ENCODE data around the gene CENPQ.
A peak's percentile ranks its signal among the peaks of the same experiment; 100 is the strongest.

Gene CENPQ

GRCh38 chr6:49506569-49507111, 43.5 kb downstream of the CENPQ start:
- no peak for DNase-seq (ENCODE audit: insufficient read length, low spot score)
- TF ChIP-seq, protein P1, sequence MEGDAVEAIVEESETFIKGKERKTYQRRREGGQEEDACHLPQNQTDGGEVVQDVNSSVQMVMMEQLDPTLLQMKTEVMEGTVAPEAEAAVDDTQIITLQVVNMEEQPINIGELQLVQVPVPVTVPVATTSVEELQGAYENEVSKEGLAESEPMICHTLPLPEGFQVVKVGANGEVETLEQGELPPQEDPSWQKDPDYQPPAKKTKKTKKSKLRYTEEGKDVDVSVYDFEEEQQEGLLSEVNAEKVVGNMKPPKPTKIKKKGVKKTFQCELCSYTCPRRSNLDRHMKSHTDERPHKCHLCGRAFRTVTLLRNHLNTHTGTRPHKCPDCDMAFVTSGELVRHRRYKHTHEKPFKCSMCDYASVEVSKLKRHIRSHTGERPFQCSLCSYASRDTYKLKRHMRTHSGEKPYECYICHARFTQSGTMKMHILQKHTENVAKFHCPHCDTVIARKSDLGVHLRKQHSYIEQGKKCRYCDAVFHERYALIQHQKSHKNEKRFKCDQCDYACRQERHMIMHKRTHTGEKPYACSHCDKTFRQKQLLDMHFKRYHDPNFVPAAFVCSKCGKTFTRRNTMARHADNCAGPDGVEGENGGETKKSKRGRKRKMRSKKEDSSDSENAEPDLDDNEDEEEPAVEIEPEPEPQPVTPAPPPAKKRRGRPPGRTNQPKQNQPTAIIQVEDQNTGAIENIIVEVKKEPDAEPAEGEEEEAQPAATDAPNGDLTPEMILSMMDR (IDR thresholded peaks at IDR 0.05; ENCODE audit: insufficient read depth, missing control alignments) = no peak
- FAIRE-seq = no peak

DNA sequence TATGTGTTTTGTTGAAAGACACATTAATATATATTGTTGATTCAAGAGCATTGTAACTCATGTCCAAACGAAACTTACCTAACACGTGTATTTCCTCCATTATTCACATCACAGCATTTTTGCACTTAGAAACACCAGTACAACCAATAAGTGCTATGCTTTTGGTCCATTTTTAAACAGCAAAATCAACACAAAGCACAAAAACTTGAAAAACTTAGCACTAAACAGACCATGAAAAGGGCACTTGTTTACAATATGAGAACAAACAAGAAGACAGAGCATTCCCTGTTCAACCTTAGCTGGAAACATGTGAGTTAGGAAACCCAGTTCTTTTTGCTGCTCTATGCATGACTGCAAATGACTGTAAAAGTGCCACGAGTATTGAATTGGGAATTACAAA, 46.2 kb downstream of the CENPQ start:
- TF ChIP-seq, protein P1 (IDR thresholded peaks at IDR 0.05; ENCODE audit: insufficient read depth, missing control alignments) = no peak
- FAIRE-seq (peak; percentile 44), DNase-seq (ENCODE audit: insufficient read length, low spot score) (no peak)

DNA sequence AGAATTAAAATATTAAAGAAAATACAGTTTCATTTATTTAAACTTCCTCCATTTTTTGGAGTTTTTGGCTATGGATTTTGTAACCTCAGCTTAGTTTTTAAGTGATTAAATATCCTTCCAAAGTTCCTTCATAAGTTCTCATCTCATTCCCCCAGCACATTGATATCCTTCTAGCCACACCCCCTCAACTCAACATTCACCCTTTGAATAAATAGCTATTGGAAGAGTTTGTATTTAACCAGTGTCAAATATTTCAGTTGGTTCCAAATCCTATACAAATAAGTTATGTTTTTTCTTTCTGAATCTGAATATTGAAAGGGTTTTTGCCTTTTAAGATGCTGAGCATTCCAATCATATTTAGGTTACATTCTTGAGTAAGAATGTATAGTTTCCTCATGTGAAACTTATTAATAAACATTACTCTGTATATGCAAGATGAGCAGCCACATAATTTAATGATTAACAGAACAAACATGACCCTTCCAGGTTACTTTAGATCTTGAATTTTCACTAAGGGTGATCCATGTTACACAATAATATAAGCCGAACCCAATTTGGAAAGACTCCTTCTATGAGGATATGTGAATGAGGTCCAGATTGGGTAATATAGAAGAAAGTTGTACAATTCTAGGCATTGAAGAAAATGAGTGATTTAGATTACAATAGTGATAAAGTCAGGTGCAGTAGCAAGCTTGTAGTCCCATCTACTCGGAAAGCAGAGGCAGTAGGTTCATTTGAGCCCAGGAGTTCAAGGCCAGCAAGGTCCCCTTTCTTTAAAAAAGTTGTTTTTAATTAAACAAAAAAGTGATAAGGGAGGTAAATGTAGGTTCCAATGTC, 50.2 kb downstream of the CENPQ start:
- FAIRE-seq = no peak
- no peak for DNase-seq (ENCODE audit: insufficient read length, low spot score)
- TF ChIP-seq, protein P1 (IDR thresholded peaks at IDR 0.05; ENCODE audit: insufficient read depth, missing control alignments) = no peak

GRCh38 chr6:49514571-49515484, 51.7 kb downstream of the CENPQ start:
- FAIRE-seq (no peak), DNase-seq (ENCODE audit: insufficient read length, low spot score) (no peak)
- TF ChIP-seq, protein P1 (IDR thresholded peaks at IDR 0.05; ENCODE audit: insufficient read depth, missing control alignments) = no peak

DNA sequence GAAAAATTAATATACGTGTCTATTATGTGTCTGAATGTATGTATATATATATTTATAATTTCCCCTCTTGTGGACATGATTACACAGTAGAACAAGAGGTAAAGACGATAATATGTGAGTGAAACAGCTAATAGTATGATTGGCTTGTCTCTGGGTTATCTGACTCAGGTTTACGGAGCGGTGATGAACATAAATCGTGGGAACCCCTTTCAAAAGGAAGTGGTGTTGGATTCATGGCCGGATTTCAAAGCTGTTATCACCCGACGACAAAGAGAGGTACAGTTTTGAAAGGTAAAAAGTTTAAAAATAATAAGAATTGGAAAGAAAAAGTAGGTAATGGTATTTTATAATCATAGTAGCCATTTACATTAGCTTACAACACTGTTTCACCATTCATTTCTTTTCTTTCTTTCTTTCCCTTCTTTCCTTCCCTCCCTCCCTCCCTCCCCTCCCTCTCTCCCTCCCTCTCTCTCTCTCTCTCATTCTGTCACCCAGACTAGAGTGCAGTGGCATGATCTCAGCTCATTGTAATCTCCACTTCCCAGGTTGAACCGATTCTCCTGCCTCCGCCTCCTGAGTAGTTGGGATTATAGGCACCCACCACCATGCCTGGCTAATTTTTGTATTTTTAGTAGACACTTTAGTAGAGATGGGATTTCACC, 52.4 kb downstream of the CENPQ start:
- FAIRE-seq (no peak), DNase-seq (ENCODE audit: insufficient read length, low spot score) (no peak)
- TF ChIP-seq, protein P1 (IDR thresholded peaks at IDR 0.05; ENCODE audit: insufficient read depth, missing control alignments) = no peak

DNA sequence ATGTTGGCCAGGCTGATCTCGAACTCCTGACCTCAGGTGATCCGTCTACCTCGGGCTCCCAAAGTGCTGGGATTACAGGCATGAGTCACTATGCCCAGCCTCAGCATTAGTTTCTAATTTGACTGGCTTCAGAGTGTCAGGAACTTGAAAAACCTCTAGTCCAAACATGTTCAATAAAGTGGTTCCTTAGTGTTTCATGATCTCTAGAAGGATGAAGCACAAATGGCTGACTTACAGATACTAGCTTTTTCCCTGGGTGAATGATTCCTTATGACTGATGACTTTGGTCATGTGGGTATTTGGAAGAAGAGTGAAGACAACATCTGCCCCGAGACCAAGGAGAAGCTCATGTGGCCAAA, 53.0 kb downstream of the CENPQ start:
- TF ChIP-seq, protein P1 (IDR thresholded peaks at IDR 0.05; ENCODE audit: insufficient read depth, missing control alignments) = no peak
- no peak for DNase-seq (ENCODE audit: insufficient read length, low spot score)
- FAIRE-seq = no peak
